ENCODE results near the gene CGREF1.

- TF ChIP-seq CTCF (IDR thresholded peaks at IDR 0.05) = no peak
- no peak for TF ChIP-seq POLR2AphosphoS5 (IDR thresholded peaks at IDR 0.05)
- TF ChIP-seq POLR2A (IDR thresholded peaks at IDR 0.05) = no peak
- TF ChIP-seq EP300 (IDR thresholded peaks at IDR 0.05) = no peak
Observed at GRCh38 chr2:27069436-27069835, 49.5 kb downstream of the CGREF1 start.

Data from sigmoid colon (tissue), 4 donors.